OCI-LY3 (cell line): ENCODE results near the gene CRAMP1.

Experiments
- EZH2phosphoT487 ChIP-seq: fragments of 200-600 bp; shearing (Covaris generic); IDR thresholded peaks from 2 replicates; pipeline ENCODE4 v1.6.1; 2018; ENCODE audit warnings: antibody characterized with exemption, mixed run types, low read depth
- TF ChIP-seq, protein P1 (sequence below): fragments of 200-600, 300-600 bp; sonication (generic); IDR thresholded peaks from 2 replicates; pipeline ENCODE4 v1.5.1; 2014; ENCODE audit warnings: antibody characterized with exemption, low read length, low read depth

DNA sequence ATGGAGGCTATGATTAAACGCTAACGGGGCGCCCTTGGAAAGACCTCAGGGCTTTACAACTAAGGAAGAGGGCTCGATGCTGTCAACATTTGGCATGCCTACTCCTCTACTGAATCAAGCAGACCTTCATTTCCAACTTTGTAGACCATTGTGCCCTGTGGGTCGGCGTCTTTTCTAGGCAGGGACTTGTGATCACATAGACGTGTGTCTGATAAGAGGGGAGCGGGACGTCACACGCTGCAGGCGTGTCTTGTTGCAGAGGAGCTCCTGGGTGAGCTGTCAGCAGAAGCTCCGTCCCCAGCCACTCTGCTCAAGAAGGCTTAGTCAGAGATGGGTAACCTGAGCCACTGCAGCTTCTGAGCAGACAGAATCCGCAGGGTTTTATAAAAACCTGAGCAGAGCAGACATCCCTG, 96.6 kb downstream of the CRAMP1 start:
- TF ChIP-seq, protein P1, sequence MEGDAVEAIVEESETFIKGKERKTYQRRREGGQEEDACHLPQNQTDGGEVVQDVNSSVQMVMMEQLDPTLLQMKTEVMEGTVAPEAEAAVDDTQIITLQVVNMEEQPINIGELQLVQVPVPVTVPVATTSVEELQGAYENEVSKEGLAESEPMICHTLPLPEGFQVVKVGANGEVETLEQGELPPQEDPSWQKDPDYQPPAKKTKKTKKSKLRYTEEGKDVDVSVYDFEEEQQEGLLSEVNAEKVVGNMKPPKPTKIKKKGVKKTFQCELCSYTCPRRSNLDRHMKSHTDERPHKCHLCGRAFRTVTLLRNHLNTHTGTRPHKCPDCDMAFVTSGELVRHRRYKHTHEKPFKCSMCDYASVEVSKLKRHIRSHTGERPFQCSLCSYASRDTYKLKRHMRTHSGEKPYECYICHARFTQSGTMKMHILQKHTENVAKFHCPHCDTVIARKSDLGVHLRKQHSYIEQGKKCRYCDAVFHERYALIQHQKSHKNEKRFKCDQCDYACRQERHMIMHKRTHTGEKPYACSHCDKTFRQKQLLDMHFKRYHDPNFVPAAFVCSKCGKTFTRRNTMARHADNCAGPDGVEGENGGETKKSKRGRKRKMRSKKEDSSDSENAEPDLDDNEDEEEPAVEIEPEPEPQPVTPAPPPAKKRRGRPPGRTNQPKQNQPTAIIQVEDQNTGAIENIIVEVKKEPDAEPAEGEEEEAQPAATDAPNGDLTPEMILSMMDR: no peak
- TF ChIP-seq EZH2phosphoT487: no peak
